Mesenchymal stem cell (in vitro differentiated cells and primary cell): ENCODE results near the gene APOBEC3H.
"Not testable (repeated sequence)": the region's sequence is repeated elsewhere in the genome, so short reads cannot be mapped to it uniquely, and the experiment has no call there.

Experiments
- DNase-seq: peaks from one replicate; pipeline ENCODE4 v3.0.0-alpha.2; 2013
- H2AFZ ChIP-seq: one replicate; pipeline ENCODE4 v1.6.1; 2013; ENCODE audit warnings: low read depth, mild to moderate bottlenecking, control low read depth, inconsistent platforms, low read length, moderate library complexity
- H2AK5ac ChIP-seq: 2 replicates; pipeline ENCODE4 v1.6.1; 2013; ENCODE audit warnings: low read length, moderate library complexity, mild to moderate bottlenecking, inconsistent platforms; ENCODE audit not compliant: severe bottlenecking
- H2BK120ac ChIP-seq: one replicate; pipeline ENCODE4 v1.6.1; 2013; ENCODE audit warnings: low read depth, mild to moderate bottlenecking, inconsistent platforms, low read length, moderate library complexity
- H2BK12ac ChIP-seq, 2 experiments: one replicate each; pipeline ENCODE4 v1.6.1; 2013; ENCODE audit warnings: inconsistent platforms in 2 of 2, low read length in 2 of 2, mild to moderate bottlenecking in 2 of 2, moderate library complexity in 2 of 2, control low read depth in 1 of 2
- H2BK15ac ChIP-seq: one replicate; pipeline ENCODE4 v1.6.1; 2013; ENCODE audit warnings: mild to moderate bottlenecking, low read depth, inconsistent platforms; ENCODE audit not compliant: poor library complexity, severe bottlenecking
- H2BK5ac ChIP-seq: 2 replicates; pipeline ENCODE4 v1.6.1; 2013; ENCODE audit warnings: low read depth, mild to moderate bottlenecking, low read length, control low read depth, inconsistent platforms; ENCODE audit not compliant: poor library complexity, severe bottlenecking
- H3K14ac ChIP-seq, 2 experiments: one replicate each; pipeline ENCODE4 v1.6.1; 2013; ENCODE audit warnings: inconsistent platforms in 2 of 2, low read length in 2 of 2, control low read depth in 1 of 2, mild to moderate bottlenecking in 1 of 2, moderate library complexity in 1 of 2
- H3K18ac ChIP-seq, 2 experiments: one replicate each; pipeline ENCODE4 v1.6.1; 2013; ENCODE audit warnings: inconsistent platforms in 2 of 2, low read length in 2 of 2, control low read depth in 1 of 2, low read depth in 1 of 2, mild to moderate bottlenecking in 1 of 2
- H3K23ac ChIP-seq, 2 experiments: one replicate each; pipeline ENCODE4 v1.6.1; 2013; ENCODE audit warnings: inconsistent platforms in 2 of 2, low read length in 2 of 2, mild to moderate bottlenecking in 2 of 2, moderate library complexity in 2 of 2, control low read depth in 1 of 2
- H3K27ac ChIP-seq: 2 replicates; pipeline ENCODE4 v1.5.1; 2013; ENCODE audit warnings: mild to moderate bottlenecking, moderate library complexity, low read length, control low read depth, inconsistent platforms; ENCODE audit not compliant: poor library complexity, severe bottlenecking
- H3K27me3 ChIP-seq, 2 experiments: 2 replicates each; pipeline versions ENCODE4 v1.6.1 to v1.7.0; 2013; ENCODE audit warnings: low read length in 2 of 2, mild to moderate bottlenecking in 2 of 2, moderate library complexity in 2 of 2, control low read depth in 1 of 2, inconsistent platforms in 1 of 2; ENCODE audit not compliant: control insufficient read depth in 1 of 2, insufficient read depth in 1 of 2
- H3K36me3 ChIP-seq, 2 experiments: 2 replicates each; pipeline versions ENCODE4 v1.6.1 to v1.7.0; 2013; ENCODE audit warnings: low read length in 2 of 2, control low read depth in 1 of 2, inconsistent platforms in 1 of 2, low read depth in 1 of 2, mild to moderate bottlenecking in 1 of 2; ENCODE audit not compliant: insufficient read depth in 2 of 2, control insufficient read depth in 1 of 2
- H3K4ac ChIP-seq, 2 experiments: one replicate each; pipeline ENCODE4 v1.6.1; 2013; ENCODE audit warnings: inconsistent platforms in 2 of 2, low read length in 2 of 2, mild to moderate bottlenecking in 2 of 2, moderate library complexity in 2 of 2, control low read depth in 1 of 2, low read depth in 1 of 2
- H3K4me1 ChIP-seq: 2 replicates; pipeline ENCODE4 v1.6.1; 2013; ENCODE audit warnings: low read depth, low read length, control low read depth; ENCODE audit not compliant: control insufficient read depth, insufficient read depth
- H3K4me2 ChIP-seq: 2 replicates; pipeline ENCODE4 v1.6.1; 2013; ENCODE audit warnings: low read length, mild to moderate bottlenecking, inconsistent platforms; ENCODE audit not compliant: poor library complexity, severe bottlenecking
- H3K4me3 ChIP-seq, 2 experiments: 2 replicates each; pipeline versions ENCODE4 v1.5.1 to v1.7.0; 2013; ENCODE audit warnings: low read length in 2 of 2, mild to moderate bottlenecking in 2 of 2, control low read depth in 1 of 2, low read depth in 1 of 2; ENCODE audit not compliant: insufficient read depth in 1 of 2
- H3K79me1 ChIP-seq: replicated peaks from 2 replicates; pipeline ENCODE4 v1.6.1; 2013; ENCODE audit warnings: mild to moderate bottlenecking, control low read depth, low read length, inconsistent platforms; ENCODE audit not compliant: poor library complexity, severe bottlenecking
- H3K9ac ChIP-seq: 2 replicates; pipeline ENCODE4 v1.7.0; 2013; ENCODE audit warnings: mild to moderate bottlenecking, low read length, moderate library complexity
- H3K9me3 ChIP-seq: 2 replicates; pipeline ENCODE4 v1.7.0; 2013; ENCODE audit warnings: mild to moderate bottlenecking, low read length; ENCODE audit not compliant: control insufficient read depth
- H4K8ac ChIP-seq: one replicate; pipeline ENCODE4 v1.6.1; 2013; ENCODE audit warnings: inconsistent platforms, mild to moderate bottlenecking, low read length, moderate library complexity
- H4K91ac ChIP-seq: one replicate; pipeline ENCODE4 v1.6.1; 2013; ENCODE audit warnings: mild to moderate bottlenecking, low read length, inconsistent platforms
- WGBS: methylation state at CpG from one replicate; pipeline ENCODE4 v1.1.7; 2013; ENCODE audit warnings: mixed read lengths; 5-methylcytosine and 5-hydroxymethylcytosine counted together

The APOBEC3H gene

GRCh38 chr22:39079054-39079637 is 17.9 kb upstream of the APOBEC3H start:
- H4K8ac ChIP-seq, H3K9me3 ChIP-seq, H3K36me3 ChIP-seq, H3K27me3 ChIP-seq, DNase-seq, H2AK5ac ChIP-seq, H3K18ac ChIP-seq, H2AFZ ChIP-seq, H3K14ac ChIP-seq, H2BK5ac ChIP-seq, H2BK15ac ChIP-seq, H3K4ac ChIP-seq, H2BK120ac ChIP-seq, H3K23ac ChIP-seq, H4K91ac ChIP-seq, H2BK12ac ChIP-seq, H3K4me1 ChIP-seq, H3K27ac ChIP-seq, H3K9ac ChIP-seq, H3K79me1 ChIP-seq, H3K4me3 ChIP-seq, H3K4me2 ChIP-seq: not testable (repeated sequence)
- WGBS: 98% methylated on average over 15 of the region's 24 CpGs

GRCh38 chr22:39080052-39080762 is 16.8 kb upstream of the APOBEC3H start:
- no peak overlapping the region for H4K8ac ChIP-seq
- H2BK12ac ChIP-seq: no peak overlapping the region
- H3K4me2 ChIP-seq: no peak overlapping the region
- no peak overlapping the region for H3K4ac ChIP-seq
- H2BK15ac ChIP-seq: no peak overlapping the region
- no peak overlapping the region for H3K27ac ChIP-seq
- H3K18ac ChIP-seq: no peak overlapping the region
- H3K4me1 ChIP-seq: peaks cover 10% of the 10 kb centered on the region
- H3K36me3 ChIP-seq: no peaks in the 10 kb centered on the region
- no peak overlapping the region for H2BK5ac ChIP-seq
- 88% methylated on average over 9 of the region's 9 CpGs for WGBS
- H3K4me3 ChIP-seq: no peak overlapping the region
- DNase-seq: no peak
- peaks cover 2% of the 10 kb centered on the region for H3K79me1 ChIP-seq
- no peak overlapping the region for H2AFZ ChIP-seq
- H3K9me3 ChIP-seq: no peaks in the 10 kb centered on the region
- no peak overlapping the region for H2AK5ac ChIP-seq
- H3K27me3 ChIP-seq: no peaks in the 10 kb centered on the region
- H3K14ac ChIP-seq: no peak overlapping the region
- H2BK120ac ChIP-seq: no peak overlapping the region
- no peak overlapping the region for H4K91ac ChIP-seq
- H3K9ac ChIP-seq: no peak overlapping the region
- H3K23ac ChIP-seq: no peak overlapping the region

GRCh38 chr22:39081016-39081415 is 16.0 kb upstream of the APOBEC3H start:
- H2BK5ac ChIP-seq: no peak overlapping the region
- H3K4me3 ChIP-seq: no peak overlapping the region
- H2BK15ac ChIP-seq: no peak overlapping the region
- no peak overlapping the region for H2BK12ac ChIP-seq
- H3K36me3 ChIP-seq: no peaks in the 10 kb centered on the region
- H3K27me3 ChIP-seq: no peaks in the 10 kb centered on the region
- H2AK5ac ChIP-seq: no peak overlapping the region
- no peak overlapping the region for H3K23ac ChIP-seq
- H2BK120ac ChIP-seq: no peak overlapping the region
- no peak for DNase-seq
- H3K9ac ChIP-seq: no peak overlapping the region
- 94% methylated on average over 12 of the region's 12 CpGs for WGBS
- H4K91ac ChIP-seq: no peak overlapping the region
- peaks cover 10% of the 10 kb centered on the region for H3K4me1 ChIP-seq
- H4K8ac ChIP-seq: no peak overlapping the region
- no peaks in the 10 kb centered on the region for H3K9me3 ChIP-seq
- H3K4ac ChIP-seq: no peak overlapping the region
- H3K4me2 ChIP-seq: no peak overlapping the region
- no peak overlapping the region for H3K27ac ChIP-seq
- no peak overlapping the region for H3K18ac ChIP-seq
- no peak overlapping the region for H3K14ac ChIP-seq
- H2AFZ ChIP-seq: no peak overlapping the region
- peaks cover 2% of the 10 kb centered on the region for H3K79me1 ChIP-seq

- Histone ChIP-seq H3K4ac (no peak overlapping the region), H2BK5ac (no peak overlapping the region), H3K18ac (no peak overlapping the region), H3K36me3 (no peaks in the 10 kb centered on the region), H3K9ac (no peak overlapping the region), H4K8ac (no peak overlapping the region), H3K27me3 (no peaks in the 10 kb centered on the region), H4K91ac (no peak overlapping the region), H2BK15ac (no peak overlapping the region), H3K27ac (no peak overlapping the region), H3K9me3 (no peaks in the 10 kb centered on the region), H3K14ac (no peak overlapping the region), H3K4me3 (no peak overlapping the region), H3K4me1 (peaks cover 10% of the 10 kb centered on the region), H2AK5ac (no peak overlapping the region), H3K79me1 (peaks cover 2% of the 10 kb centered on the region), H2BK12ac (no peak overlapping the region), H2AFZ (no peak overlapping the region), H2BK120ac (no peak overlapping the region), H3K4me2 (no peak overlapping the region), H3K23ac (no peak overlapping the region)
- DNase-seq: no peak
- WGBS: 86% methylated on average over 8 of the region's 8 CpGs
Measured at GRCh38 chr22:39081598-39081997, 15.4 kb upstream of the APOBEC3H start.
